C4-2B (cell line): ENCODE data around the gene CDC14A.

ENCODE experiments used
- H3K27ac ChIP-seq: fragments of 450-650 bp; 2 replicates; pipeline ENCODE4 v1.5.1; 2017
- ZFX ChIP-seq: fragments of 450-650 bp; IDR thresholded peaks from 2 replicates; pipeline ENCODE4 v1.6.1; 2017
- TF ChIP-seq, protein P1 (sequence below): fragments of 450-650 bp; conservative IDR thresholded peaks from 2 replicates; pipeline ENCODE4 v1.5.1; 2017; ENCODE audit warnings: mild to moderate bottlenecking

CDC14A gene

DNA sequence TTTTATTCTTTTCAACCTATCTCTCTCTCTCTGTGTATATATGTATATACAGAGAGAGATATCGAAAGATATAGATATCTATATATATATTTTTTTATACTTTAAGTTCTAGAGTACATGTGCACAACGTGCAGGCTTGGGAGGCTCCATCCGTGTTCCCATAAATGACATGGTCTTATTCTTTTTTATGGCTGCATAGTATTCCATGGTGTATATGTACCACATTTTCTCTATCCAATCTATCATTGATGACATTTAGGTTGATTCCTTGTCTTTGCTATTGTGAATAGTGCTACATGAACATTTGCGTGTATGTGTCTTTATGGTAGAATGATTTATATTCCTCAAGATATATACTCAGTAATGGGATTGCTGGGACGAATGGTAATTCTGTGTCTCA is 130.4 kb downstream of the CDC14A start:
- H3K27ac ChIP-seq, result no peak overlapping the region
- TF ChIP-seq ZFX, result no peak
- TF ChIP-seq, protein P1, sequence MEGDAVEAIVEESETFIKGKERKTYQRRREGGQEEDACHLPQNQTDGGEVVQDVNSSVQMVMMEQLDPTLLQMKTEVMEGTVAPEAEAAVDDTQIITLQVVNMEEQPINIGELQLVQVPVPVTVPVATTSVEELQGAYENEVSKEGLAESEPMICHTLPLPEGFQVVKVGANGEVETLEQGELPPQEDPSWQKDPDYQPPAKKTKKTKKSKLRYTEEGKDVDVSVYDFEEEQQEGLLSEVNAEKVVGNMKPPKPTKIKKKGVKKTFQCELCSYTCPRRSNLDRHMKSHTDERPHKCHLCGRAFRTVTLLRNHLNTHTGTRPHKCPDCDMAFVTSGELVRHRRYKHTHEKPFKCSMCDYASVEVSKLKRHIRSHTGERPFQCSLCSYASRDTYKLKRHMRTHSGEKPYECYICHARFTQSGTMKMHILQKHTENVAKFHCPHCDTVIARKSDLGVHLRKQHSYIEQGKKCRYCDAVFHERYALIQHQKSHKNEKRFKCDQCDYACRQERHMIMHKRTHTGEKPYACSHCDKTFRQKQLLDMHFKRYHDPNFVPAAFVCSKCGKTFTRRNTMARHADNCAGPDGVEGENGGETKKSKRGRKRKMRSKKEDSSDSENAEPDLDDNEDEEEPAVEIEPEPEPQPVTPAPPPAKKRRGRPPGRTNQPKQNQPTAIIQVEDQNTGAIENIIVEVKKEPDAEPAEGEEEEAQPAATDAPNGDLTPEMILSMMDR, result no peak

- H3K27ac ChIP-seq, result no peak overlapping the region
- TF ChIP-seq, protein P1, result no peak
- no peak for TF ChIP-seq ZFX
These were observed 130.9 kb downstream of the CDC14A start for GRCh38 chr1:100483230-100483629.

DNA sequence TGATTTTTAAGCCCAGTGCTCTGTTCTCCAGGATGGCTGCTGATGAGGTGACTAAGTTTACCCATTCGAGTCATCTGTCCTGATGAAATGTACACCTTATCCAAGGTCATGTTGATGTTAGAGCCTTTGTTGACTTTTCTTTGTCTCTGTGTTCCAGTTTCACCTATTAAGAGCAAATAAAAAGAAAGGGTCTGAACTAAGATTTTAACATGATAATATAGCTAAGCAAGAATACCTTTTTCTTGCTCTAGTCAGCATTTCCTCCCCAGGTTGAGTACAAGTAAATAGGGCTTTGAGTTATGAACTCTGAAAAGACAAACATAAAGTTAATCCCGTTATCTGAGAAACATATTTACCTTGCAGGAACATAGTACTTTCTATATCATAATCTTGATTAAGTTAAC is 133.6 kb downstream of the CDC14A start:
- peak overlapping the region; percentile 97 for H3K27ac ChIP-seq
- TF ChIP-seq, protein P1, result no peak
- no peak for TF ChIP-seq ZFX

DNA sequence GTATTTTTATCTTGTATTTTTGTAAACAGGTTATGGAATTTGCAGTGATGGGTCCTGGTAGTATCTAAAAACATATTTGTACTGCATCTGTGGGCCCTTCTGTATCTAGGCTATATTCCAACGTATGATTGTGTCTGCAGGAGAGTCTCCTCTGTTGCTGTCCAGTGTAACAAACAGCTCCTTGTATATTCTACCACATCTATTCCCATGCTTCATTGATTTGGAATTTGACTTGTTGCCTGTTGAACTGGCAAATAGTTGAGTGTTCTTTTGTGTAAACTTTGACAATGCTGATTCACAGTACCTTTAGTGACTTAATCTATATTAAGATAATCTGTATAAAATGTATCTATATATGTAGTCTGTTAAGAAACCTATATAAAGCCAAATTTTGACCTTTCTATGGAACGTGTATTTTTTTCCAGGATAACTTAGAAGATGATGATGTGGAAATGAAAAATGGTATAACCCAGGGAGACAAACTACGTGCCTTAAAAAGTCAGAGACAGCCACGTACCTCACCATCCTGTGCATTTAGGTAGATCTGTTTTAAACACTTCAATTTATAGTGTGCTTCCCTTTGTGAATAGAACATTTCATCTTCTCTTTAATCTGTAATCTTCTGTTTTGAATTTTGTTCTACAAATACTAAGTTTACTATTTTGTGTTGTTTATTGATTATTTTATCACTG is 142.2 kb downstream of the CDC14A start:
- no peak overlapping the region for H3K27ac ChIP-seq
- TF ChIP-seq, protein P1, result no peak
- TF ChIP-seq ZFX, result no peak

DNA sequence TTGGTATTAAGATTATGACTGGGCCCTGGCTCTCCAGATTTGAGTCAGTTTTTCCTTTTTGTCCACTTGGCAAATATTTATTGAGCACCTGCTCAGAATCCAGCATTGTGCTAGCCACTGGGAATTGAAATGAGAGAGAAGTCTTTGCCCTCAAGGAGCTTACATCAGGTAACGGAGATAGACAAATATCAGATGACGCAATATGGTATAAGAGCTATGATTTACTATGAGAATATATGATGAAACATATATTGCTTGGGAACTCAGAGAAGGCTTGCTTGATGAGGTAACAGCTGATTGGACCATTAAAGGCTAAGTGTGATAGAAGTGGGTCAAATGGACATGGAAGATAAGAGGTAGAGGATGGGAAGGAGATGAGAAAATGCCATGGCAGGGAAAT is 144.6 kb downstream of the CDC14A start:
- H3K27ac ChIP-seq, result no peak overlapping the region
- no peak for TF ChIP-seq ZFX
- TF ChIP-seq, protein P1, result no peak

DNA sequence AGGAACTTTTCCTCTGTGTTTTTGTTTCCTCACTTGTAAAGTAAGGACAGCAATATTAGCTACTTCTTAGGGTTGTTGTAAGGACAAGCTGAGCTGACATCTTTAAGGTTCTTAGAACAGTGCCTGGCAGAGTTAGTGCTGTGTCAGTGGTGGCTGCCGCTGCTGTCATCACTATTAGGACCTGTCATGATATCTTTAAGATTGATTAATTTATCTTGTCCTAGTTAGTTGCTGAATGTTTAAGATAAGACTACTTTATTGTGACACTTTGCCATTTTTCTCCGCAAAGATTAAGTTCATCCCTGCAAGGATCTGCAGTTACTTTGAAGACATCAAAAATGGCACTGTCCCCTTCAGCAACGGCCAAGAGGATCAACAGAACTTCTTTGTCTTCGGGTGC is 145.5 kb downstream of the CDC14A start:
- TF ChIP-seq, protein P1, result no peak
- no peak for TF ChIP-seq ZFX

GRCh38 chr1:100499194-100499811 is 147.0 kb downstream of the CDC14A start:
- H3K27ac ChIP-seq, result peak overlapping the region; percentile 8; the same call in 1 of the 2 replicates
- no peak for TF ChIP-seq ZFX
- TF ChIP-seq, protein P1, result no peak

More for the DNA sequence above, 145.5 kb downstream of the CDC14A start:
- peak overlapping the region; percentile 12; the same call in 1 of the 2 replicates for H3K27ac ChIP-seq
